K562 treated with DMSO at 1 percent for 12 hours (cell line): ENCODE results near the gene CAPN15. TPM values are rescaled to one million over a fixed set of nuclear protein-coding genes. Genes with fewer than 3 reads are reported as not detected.

Experiments
- total RNA-seq: library from RNA; unstranded; fragments of 300-600 nt; gene quantifications from 2 replicates; pipeline ENCODE4 v1.2.3, GENCODE V29; 2022; ENCODE audit not compliant: insufficient read depth

CAPN15 gene
- 40.3 and 60.1 TPM in 2 replicates for total RNA-seq

DNA sequence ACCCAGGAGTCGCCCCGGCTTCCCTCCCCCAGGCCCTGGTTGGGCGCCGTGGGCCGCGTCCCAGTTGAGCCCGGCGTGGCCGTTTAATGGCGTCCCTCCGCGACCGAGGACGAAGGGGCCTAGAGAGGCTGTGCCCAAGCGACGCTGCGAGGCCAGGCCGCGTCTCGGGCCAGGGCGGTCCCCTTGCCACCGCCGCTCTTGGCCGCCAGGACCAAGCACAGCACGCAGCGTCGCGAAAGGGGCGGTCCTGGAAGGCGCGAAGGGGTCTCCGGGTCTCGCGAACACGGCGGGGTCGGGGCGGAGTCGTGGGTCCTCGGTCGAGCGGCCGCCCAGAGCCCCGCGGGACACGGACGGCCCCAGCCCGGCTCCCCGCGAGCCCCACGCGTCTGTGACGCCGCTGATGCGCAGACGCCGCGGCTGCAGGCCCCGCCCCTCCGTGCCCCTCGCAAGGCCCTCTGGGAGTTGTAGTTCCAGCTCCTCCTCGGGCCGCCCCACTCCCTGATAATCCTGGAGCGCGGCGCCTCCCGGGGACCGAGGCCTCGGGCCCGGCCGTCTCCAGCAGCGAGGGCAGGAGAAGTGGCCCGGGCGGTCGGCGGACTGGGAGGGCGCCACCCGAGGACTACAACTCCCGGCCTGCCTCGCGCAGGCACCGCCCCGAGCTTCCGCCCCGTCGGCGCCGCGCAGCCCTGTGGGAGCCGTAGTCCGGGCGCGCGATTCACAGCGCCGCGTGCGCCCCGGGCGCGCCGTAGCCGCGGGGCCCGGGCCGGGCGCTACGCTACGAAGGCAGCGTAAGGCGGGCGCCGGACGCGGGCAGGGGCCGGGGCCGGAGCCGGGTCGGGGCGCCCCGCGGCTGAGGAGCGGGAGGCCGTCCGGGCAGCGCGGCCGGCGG, at the start of gene CAPN15:
Gene CAPN15, plus strand, starts transcription at position 698 of the 889 bp plus-strand sequence. CDS start 19,127 bp downstream, outside the sequence.

DNA sequence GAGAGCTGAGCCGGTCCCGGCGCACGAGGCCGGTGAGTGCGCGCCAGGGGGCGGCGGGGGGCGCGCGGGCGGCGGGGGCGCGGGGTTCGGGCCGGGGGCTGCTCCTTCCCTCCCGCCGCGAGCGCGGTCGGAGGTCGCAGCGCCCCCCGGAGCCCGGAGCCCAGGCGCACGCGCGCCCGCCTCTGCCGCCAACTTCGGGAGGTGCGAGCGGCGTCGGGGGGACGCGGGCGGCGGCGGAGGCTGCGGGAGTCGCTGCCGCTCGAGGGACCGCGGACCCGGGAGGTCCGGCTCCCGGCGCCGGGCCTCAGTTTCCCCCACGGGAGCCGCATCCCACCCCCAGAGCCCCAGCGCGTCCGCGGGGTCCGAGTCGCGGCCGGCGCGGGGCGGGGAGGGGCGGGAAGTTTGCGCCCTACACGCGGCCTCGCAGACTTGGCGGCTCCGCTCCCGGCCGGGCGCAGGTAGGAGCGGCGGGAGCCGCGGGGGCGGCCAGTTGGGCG, 32.7 kb downstream of the CAPN15 start, which contains the start of gene PRR35:
Gene PRR35, plus strand, starts transcription at position 191 of the 497 bp plus-strand sequence. CDS start 2,901 bp downstream, outside the sequence.

DNA sequence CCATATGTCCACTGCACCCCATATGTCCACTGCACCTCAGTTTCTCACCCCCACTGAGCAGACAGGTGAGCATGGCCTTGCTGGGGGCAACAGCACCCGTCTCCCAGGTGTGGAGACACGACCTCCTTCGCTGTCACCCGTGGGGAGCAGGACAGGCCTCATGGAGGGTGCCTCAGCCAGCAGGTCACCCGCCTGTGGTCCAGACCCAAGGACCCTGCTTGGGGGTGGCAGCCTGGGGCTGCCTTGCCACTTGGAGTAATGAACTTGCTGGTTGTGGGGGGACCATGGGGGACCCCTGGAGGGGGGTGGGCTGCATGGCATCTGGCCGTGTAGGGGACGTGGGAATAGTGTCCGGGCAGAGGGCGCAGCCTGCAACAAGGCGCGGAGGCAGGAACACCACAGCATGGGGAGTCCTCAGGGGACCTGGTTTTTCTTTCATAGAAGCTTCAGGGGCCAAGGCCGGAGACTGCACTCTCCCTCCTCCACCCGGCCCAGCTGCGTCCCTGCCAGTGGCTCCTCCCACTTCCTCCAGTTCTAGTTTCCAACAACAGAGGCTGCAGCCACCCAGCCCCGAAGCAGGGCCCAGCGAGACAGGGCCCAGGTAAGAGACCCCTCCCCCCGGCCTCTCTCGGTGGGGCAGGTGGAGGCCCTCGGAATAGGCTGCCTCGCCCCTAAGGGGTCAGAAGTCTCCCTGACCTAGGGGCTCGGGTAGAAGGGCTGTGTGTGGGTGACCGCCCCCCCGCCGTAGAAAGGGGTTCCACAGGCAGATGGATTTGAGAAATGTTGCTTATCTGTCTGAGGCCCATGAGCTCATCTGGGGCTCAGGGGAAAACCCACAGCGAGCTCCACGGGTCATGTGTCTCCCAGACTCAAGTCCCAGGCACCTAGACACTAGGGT, 39.2 kb downstream of the CAPN15 start, which contains the start of gene NHLRC4:
Gene NHLRC4, plus strand, starts transcription at position 531 of the 898 bp plus-strand sequence. CDS start 1,043 bp downstream, outside the sequence.

GRCh38 chr16:569445-570254, 42.1 kb downstream of the CAPN15 start, which contains the start of gene PIGQ:
PIGQ (plus strand) TSS chr16:569968; CDS start chr16:574075, 4,107 bp downstream.

DNA sequence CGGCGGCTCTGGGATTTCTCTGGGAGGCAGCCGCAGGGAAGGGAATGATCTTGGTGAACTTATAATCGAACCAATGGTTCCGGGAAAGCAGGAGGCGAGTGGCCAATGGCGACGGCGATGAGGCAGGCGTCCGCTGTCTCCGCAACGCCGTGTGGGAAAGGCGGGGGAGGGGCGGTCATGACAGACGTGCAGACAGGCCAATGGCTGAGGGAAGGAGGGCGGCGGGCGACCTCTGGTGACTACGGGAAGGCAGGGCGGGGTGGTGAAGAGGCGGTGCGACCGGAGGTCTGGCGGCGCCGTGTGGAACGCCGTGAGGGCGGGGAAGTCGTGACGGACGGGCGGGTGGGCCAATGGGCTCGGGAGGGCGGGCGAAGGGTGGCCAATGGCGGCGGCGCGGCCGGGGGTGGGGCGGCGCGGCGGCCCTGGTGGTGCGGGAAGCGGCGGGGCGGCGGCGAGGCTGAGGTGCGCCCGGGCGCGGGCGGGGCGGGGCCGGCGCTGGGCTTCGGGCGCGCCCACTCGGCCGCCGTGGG, 62.2 kb downstream of the CAPN15 start, which contains the start of gene RAB40C:
Gene RAB40C, plus strand, starts transcription at position 409 of the 530 bp plus-strand sequence. CDS start 226 bp downstream, outside the sequence.

Other genes with a start within 250 kb of the CAPN15 start
- gene ARHGDIG, start 247.1 kb upstream of the CAPN15 start, total RNA-seq = not detected in 2 replicates
- gene PDIA2, start 244.5 kb upstream of the CAPN15 start, total RNA-seq = not detected in 2 replicates
- gene AXIN1, start 175.0 kb upstream of the CAPN15 start, total RNA-seq = 28.6 and 39.4 TPM in 2 replicates
- gene MRPL28, start 157.2 kb upstream of the CAPN15 start, total RNA-seq = 89.7 and 105 TPM in 2 replicates
- gene PGAP6, start 145.7 kb upstream of the CAPN15 start, total RNA-seq = 86.0 and 95.6 TPM in 2 replicates
- gene NME4, start 130.5 kb upstream of the CAPN15 start, total RNA-seq = 138 and 154 TPM in 2 replicates
- gene DECR2, start 125.8 kb upstream of the CAPN15 start, total RNA-seq = 36.2 and 36.4 TPM in 2 replicates
- 10.5 and 18.8 TPM in 2 replicates for gene RAB11FIP3, start 102.1 kb upstream of the CAPN15 start, total RNA-seq
- gene PRR35, start 32.7 kb downstream of the CAPN15 start, total RNA-seq = not detected in 2 replicates
- 8.4 and 8.5 TPM in 2 replicates for gene NHLRC4, start 39.3 kb downstream of the CAPN15 start, total RNA-seq
- 31.0 and 43.5 TPM in 2 replicates for gene PIGQ, start 42.3 kb downstream of the CAPN15 start, total RNA-seq
- 26.5 and 38.7 TPM in 2 replicates for gene RAB40C, start 62.4 kb downstream of the CAPN15 start, total RNA-seq
- 10.4 and 11.0 TPM in 2 replicates for gene WFIKKN1, start 103.3 kb downstream of the CAPN15 start, total RNA-seq
- gene METTL26, start 108.6 kb downstream of the CAPN15 start, total RNA-seq = 95.4 and 142 TPM in 2 replicates
- 62.3 and 95.4 TPM in 2 replicates for gene MCRIP2, start 114.1 kb downstream of the CAPN15 start, total RNA-seq
- 3.2 and 3.7 TPM in 2 replicates for gene WDR90, start 121.7 kb downstream of the CAPN15 start, total RNA-seq
- gene RHOT2, start 140.4 kb downstream of the CAPN15 start, total RNA-seq = 131 and 154 TPM in 2 replicates
- gene RHBDL1, start 148.0 kb downstream of the CAPN15 start, total RNA-seq = 2.5 and 4.9 TPM in 2 replicates
- gene STUB1, start 152.7 kb downstream of the CAPN15 start, total RNA-seq = 108 and 141 TPM in 2 replicates
- 60.7 and 81.8 TPM in 2 replicates for gene JMJD8, start 156.6 kb downstream of the CAPN15 start, total RNA-seq
- gene WDR24, start 162.7 kb downstream of the CAPN15 start, total RNA-seq = 21.7 and 24.9 TPM in 2 replicates
- gene FBXL16, start 178.1 kb downstream of the CAPN15 start, total RNA-seq = 2.5 and 3.3 TPM in 2 replicates
- 38.5 and 41.4 TPM in 2 replicates for gene METRN, start 187.4 kb downstream of the CAPN15 start, total RNA-seq
- gene ANTKMT, start 193.4 kb downstream of the CAPN15 start, total RNA-seq = 53.9 and 76.5 TPM in 2 replicates
- gene CCDC78, start 198.7 kb downstream of the CAPN15 start, total RNA-seq = 1.7 and 2.0 TPM in 2 replicates
- 15.9 and 18.7 TPM in 2 replicates for gene HAGHL, start 199.4 kb downstream of the CAPN15 start, total RNA-seq
- gene CIAO3, start 213.3 kb downstream of the CAPN15 start, total RNA-seq = 33.1 and 44.1 TPM in 2 replicates
- gene MSLN, start 233.0 kb downstream of the CAPN15 start, total RNA-seq = not detected in 2 replicates